GM18502 (cell line): ENCODE measurements around the gene SEPTIN3.

Experiments
- ATAC-seq: cut with Tn5 transposase; IDR thresholded peaks from one replicate; pipeline ENCODE4 v1.9.1; 2021; ENCODE audit warnings: mild to moderate bottlenecking; ENCODE audit not compliant: unreplicated experiment, poor library complexity

SEPTIN3 gene

GRCh38 chr22:41975299-41976069, 6.2 kb downstream of the SEPTIN3 start:
- no peak for ATAC-seq

GRCh38 chr22:41976070-41976901, 7.0 kb downstream of the SEPTIN3 start:
- ATAC-seq: no peak

- ATAC-seq: no peak
Observed at GRCh38 chr22:41976961-41977566, 7.8 kb downstream of the SEPTIN3 start.

GRCh38 chr22:41978732-41979131, 9.5 kb downstream of the SEPTIN3 start:
- no peak for ATAC-seq

GRCh38 chr22:41979423-41980250, 10.4 kb downstream of the SEPTIN3 start:
- no peak for ATAC-seq

GRCh38 chr22:41982865-41983264, 13.6 kb downstream of the SEPTIN3 start:
- ATAC-seq: no peak

GRCh38 chr22:41983513-41984405, 14.5 kb downstream of the SEPTIN3 start:
- no peak for ATAC-seq

GRCh38 chr22:41987276-41987675, 18.0 kb downstream of the SEPTIN3 start:
- no peak for ATAC-seq

GRCh38 chr22:41989246-41989645, 20.0 kb downstream of the SEPTIN3 start:
- ATAC-seq: no peak

- ATAC-seq: no peak
Observed at GRCh38 chr22:41991111-41991510, 21.9 kb downstream of the SEPTIN3 start.

GRCh38 chr22:41992496-41992895, 23.3 kb downstream of the SEPTIN3 start:
- ATAC-seq: no peak

GRCh38 chr22:41995211-41995610, 26.0 kb downstream of the SEPTIN3 start:
- no peak for ATAC-seq

- no peak for ATAC-seq
Observed at GRCh38 chr22:41996826-41997225, 27.6 kb downstream of the SEPTIN3 start.

- no peak for ATAC-seq
Observed at GRCh38 chr22:41998361-41999261, 29.4 kb downstream of the SEPTIN3 start, which contains the start of gene WBP2NL. TSS of gene WBP2NL (plus strand) at chr22:41998788. CDS start at chr22:41998819, 31 bp downstream.

GRCh38 chr22:42000466-42000865, 31.2 kb downstream of the SEPTIN3 start:
- no peak for ATAC-seq

GRCh38 chr22:42001121-42001520, 31.9 kb downstream of the SEPTIN3 start:
- no peak for ATAC-seq

- no peak for ATAC-seq
Observed at GRCh38 chr22:42001706-42002105, 32.5 kb downstream of the SEPTIN3 start.

GRCh38 chr22:42007922-42008321, 38.7 kb downstream of the SEPTIN3 start:
- ATAC-seq: no peak
